Muscle layer of colon (tissue), 2 donors: ENCODE measurements around the gene SRRM3.
A peak's percentile ranks its signal among the peaks of the same experiment; 100 is the strongest.
"Not testable (repeated sequence)": the region's sequence is repeated elsewhere in the genome, so short reads cannot be mapped to it uniquely, and the experiment has no call there.

Source experiments
- H3K27ac ChIP-seq: one replicate; pipeline ENCODE4 v1.7.0; 2013; ENCODE audit warnings: low read depth, mild to moderate bottlenecking, low read length, moderate library complexity
- H3K27me3 ChIP-seq, 2 donors: one replicate each; pipeline ENCODE4 v1.7.0; 2013; ENCODE audit warnings: low read length in 2 of 2, mild to moderate bottlenecking in 2 of 2; ENCODE audit not compliant: insufficient read depth in 2 of 2, control insufficient read depth in 1 of 2
- H3K36me3 ChIP-seq: one replicate; pipeline ENCODE4 v1.7.0; 2013; ENCODE audit warnings: mild to moderate bottlenecking, low read length; ENCODE audit not compliant: insufficient read depth
- H3K4me1 ChIP-seq: one replicate; pipeline ENCODE4 v1.7.0; 2013; ENCODE audit warnings: mild to moderate bottlenecking, low read length; ENCODE audit not compliant: insufficient read depth
- H3K4me3 ChIP-seq, 2 donors: one replicate each; pipeline ENCODE4 v1.7.0; 2013; ENCODE audit warnings: low read length in 2 of 2, low read depth in 1 of 2, mild to moderate bottlenecking in 1 of 2, moderate library complexity in 1 of 2
- H3K9ac ChIP-seq: one replicate; pipeline ENCODE4 v1.7.0; 2013; ENCODE audit warnings: low read length
- H3K9me3 ChIP-seq: one replicate; pipeline ENCODE4 v1.7.0; 2013; ENCODE audit warnings: mild to moderate bottlenecking, low read length
- donor health status: abdominal sarcoma.
- donor health status: Adenocarcinoma of cecum.

SRRM3 gene

GRCh38 chr7:76310102-76310957 is 108.6 kb downstream of the SRRM3 start:
- no peak overlapping the region for H3K4me3 ChIP-seq
- peak overlapping the region; percentile 83 for H3K27ac ChIP-seq
- no peaks in the 10 kb centered on the region for H3K36me3 ChIP-seq
- H3K9ac ChIP-seq, result no peak overlapping the region
- H3K27me3 ChIP-seq, result no peaks in the 10 kb centered on the region
- H3K4me1 ChIP-seq, result peaks cover 40% of the 10 kb centered on the region
- no peaks in the 10 kb centered on the region for H3K9me3 ChIP-seq

- not testable (repeated sequence) for H3K27ac ChIP-seq, H3K4me3 ChIP-seq, H3K9me3 ChIP-seq, H3K27me3 ChIP-seq, H3K9ac ChIP-seq, H3K36me3 ChIP-seq
- H3K4me1 ChIP-seq, result peaks cover 26% of the 10 kb centered on the region
These were observed 110.1 kb downstream of the SRRM3 start for GRCh38 chr7:76311838-76312237.

GRCh38 chr7:76314042-76314721 is 112.5 kb downstream of the SRRM3 start:
- no peaks in the 10 kb centered on the region for H3K36me3 ChIP-seq
- no peaks in the 10 kb centered on the region for H3K27me3 ChIP-seq
- H3K9ac ChIP-seq, result no peak overlapping the region
- no peak overlapping the region for H3K27ac ChIP-seq
- no peaks in the 10 kb centered on the region for H3K9me3 ChIP-seq
- peaks cover 31% of the 10 kb centered on the region for H3K4me1 ChIP-seq
- H3K4me3 ChIP-seq, result no peak overlapping the region

- H3K9me3 ChIP-seq, H3K27ac ChIP-seq, H3K9ac ChIP-seq: not testable (repeated sequence)
These were observed 113.0 kb downstream of the SRRM3 start for GRCh38 chr7:76314740-76315139.

GRCh38 chr7:76315364-76315763 is 113.7 kb downstream of the SRRM3 start:
- Histone ChIP-seq H3K4me1 (peaks cover 29% of the 10 kb centered on the region), H3K4me3 (no peak overlapping the region), H3K27me3 (no peaks in the 10 kb centered on the region), H3K36me3 (no peaks in the 10 kb centered on the region), H3K9me3 (no peaks in the 10 kb centered on the region), H3K27ac (no peak overlapping the region), H3K9ac (no peak overlapping the region)

More at GRCh38 chr7:76314740-76315139, 113.0 kb downstream of the SRRM3 start:
- H3K36me3 ChIP-seq, H3K4me3 ChIP-seq, H3K27me3 ChIP-seq: not testable (repeated sequence)
- H3K4me1 ChIP-seq, result peaks cover 34% of the 10 kb centered on the region

- Histone ChIP-seq H3K4me1 (peaks cover 24% of the 10 kb centered on the region), H3K27me3 (no peaks in the 10 kb centered on the region), H3K4me3 (peak overlapping the region; percentile 89 to 91), H3K27ac (peak overlapping the region; percentile 59), H3K9me3 (no peaks in the 10 kb centered on the region), H3K9ac (peak overlapping the region; percentile 80), H3K36me3 (no peaks in the 10 kb centered on the region)
These were observed 115.5 kb downstream of the SRRM3 start for GRCh38 chr7:76316984-76317781.

GRCh38 chr7:76317782-76318487 is 116.2 kb downstream of the SRRM3 start:
- H3K36me3 ChIP-seq, result no peaks in the 10 kb centered on the region
- H3K27ac ChIP-seq, result peak overlapping the region; percentile 99
- H3K9ac ChIP-seq, result peak overlapping the region; percentile 80
- H3K4me1 ChIP-seq, result peaks cover 24% of the 10 kb centered on the region
- H3K9me3 ChIP-seq, result no peaks in the 10 kb centered on the region
- peak overlapping the region; percentile 89 to 91 for H3K4me3 ChIP-seq
- H3K27me3 ChIP-seq, result no peaks in the 10 kb centered on the region

- Histone ChIP-seq H3K4me3 (peak overlapping the region; percentile 89 to 91), H3K4me1 (peaks cover 23% of the 10 kb centered on the region), H3K9ac (peak overlapping the region; percentile 42), H3K9me3 (no peaks in the 10 kb centered on the region), H3K27ac (peak overlapping the region; percentile 99), H3K36me3 (no peaks in the 10 kb centered on the region), H3K27me3 (no peaks in the 10 kb centered on the region)
These were observed 117.0 kb downstream of the SRRM3 start for GRCh38 chr7:76318488-76319353.

- Histone ChIP-seq H3K27me3 (no peaks in the 10 kb centered on the region), H3K4me1 (peaks cover 9% of the 10 kb centered on the region), H3K27ac (no peak overlapping the region), H3K4me3 (no peak overlapping the region), H3K9me3 (no peaks in the 10 kb centered on the region), H3K9ac (no peak overlapping the region), H3K36me3 (peaks cover 24% of the 10 kb centered on the region)
These were observed 123.4 kb downstream of the SRRM3 start for GRCh38 chr7:76325092-76325491.

GRCh38 chr7:76325811-76326210 is 124.1 kb downstream of the SRRM3 start:
- Histone ChIP-seq H3K27me3 (no peaks in the 10 kb centered on the region), H3K36me3 (peaks cover 24% of the 10 kb centered on the region), H3K9ac (no peak overlapping the region), H3K27ac (no peak overlapping the region), H3K9me3 (no peaks in the 10 kb centered on the region), H3K4me1 (peaks cover 16% of the 10 kb centered on the region), H3K4me3 (no peak overlapping the region)
